ENCODE data around the gene ABLIM3.

DNA sequence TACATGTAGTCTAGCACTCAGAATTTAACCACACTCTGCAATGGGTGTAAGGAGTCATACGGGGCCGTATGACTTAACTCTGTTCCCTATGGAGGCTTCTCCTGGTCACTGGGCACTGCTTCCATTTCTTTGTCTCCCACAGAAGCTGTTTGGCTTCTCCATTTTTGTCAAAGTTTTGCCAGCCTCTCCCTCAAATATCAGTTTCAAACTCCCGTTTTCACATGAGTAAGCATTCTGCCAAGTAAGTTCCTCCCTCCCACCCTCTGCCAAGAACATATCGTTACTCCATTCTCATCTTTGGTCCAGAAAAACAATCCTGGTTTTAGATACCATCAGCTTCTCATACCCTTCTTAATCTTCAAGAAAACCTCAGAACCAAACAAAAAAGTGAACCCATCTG, 136.5 kb downstream of the ABLIM3 start:
- no peak for TF ChIP-seq POLR2AphosphoS5 (IDR thresholded peaks at IDR 0.05)
- TF ChIP-seq, protein P1, sequence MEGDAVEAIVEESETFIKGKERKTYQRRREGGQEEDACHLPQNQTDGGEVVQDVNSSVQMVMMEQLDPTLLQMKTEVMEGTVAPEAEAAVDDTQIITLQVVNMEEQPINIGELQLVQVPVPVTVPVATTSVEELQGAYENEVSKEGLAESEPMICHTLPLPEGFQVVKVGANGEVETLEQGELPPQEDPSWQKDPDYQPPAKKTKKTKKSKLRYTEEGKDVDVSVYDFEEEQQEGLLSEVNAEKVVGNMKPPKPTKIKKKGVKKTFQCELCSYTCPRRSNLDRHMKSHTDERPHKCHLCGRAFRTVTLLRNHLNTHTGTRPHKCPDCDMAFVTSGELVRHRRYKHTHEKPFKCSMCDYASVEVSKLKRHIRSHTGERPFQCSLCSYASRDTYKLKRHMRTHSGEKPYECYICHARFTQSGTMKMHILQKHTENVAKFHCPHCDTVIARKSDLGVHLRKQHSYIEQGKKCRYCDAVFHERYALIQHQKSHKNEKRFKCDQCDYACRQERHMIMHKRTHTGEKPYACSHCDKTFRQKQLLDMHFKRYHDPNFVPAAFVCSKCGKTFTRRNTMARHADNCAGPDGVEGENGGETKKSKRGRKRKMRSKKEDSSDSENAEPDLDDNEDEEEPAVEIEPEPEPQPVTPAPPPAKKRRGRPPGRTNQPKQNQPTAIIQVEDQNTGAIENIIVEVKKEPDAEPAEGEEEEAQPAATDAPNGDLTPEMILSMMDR (IDR thresholded peaks at IDR 0.05; ENCODE audit: poor library complexity, severe bottlenecking), result no peak
- no peak for TF ChIP-seq TAF1 (IDR thresholded peaks at IDR 0.05; ENCODE audit: low read depth)
